ENCODE measurements around the gene RAB44. TPM values are rescaled to one million over a fixed set of nuclear protein-coding genes. Genes with fewer than 3 reads are reported as not detected.

RAB44 gene
- total and polyA plus RNA-seq, 2 experiments from 2014 or later = not detected

DNA sequence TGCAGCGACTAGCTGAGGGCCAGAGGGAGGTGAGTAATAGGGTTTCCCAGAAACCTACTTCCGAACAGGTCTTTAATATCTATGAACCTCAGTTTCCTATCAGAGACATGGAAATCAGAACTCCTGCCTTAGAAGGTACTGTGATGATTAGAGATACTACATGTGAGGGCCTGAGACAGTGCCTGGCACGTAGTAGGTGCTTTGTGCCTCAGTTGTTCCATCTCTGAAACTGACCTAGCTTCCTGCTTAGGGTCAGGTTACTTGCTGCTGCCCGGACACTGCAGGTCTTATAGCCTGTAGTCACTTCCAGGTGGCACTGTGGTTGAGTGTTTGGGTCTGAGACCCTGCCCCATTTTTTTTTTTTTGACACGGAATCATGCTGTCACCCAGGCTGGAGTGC is 20.9 kb downstream of the RAB44 start:
- Histone ChIP-seq H3K4me2 (no peak overlapping the region), H2AFZ (no peak overlapping the region), H3K36me3 (replicated peaks; ENCODE audit: insufficient read depth, low read depth) (no peaks in the 10 kb centered on the region), H3K4me3 (no peak overlapping the region), H3K27ac (no peak overlapping the region), H3K9me2 (replicated peaks; ENCODE audit: insufficient read depth) (no peaks in the 10 kb centered on the region), H3K4me1 (ENCODE audit: insufficient read depth) (no peaks in the 10 kb centered on the region), H3K9me3 (ENCODE audit: low read depth) (no peaks in the 10 kb centered on the region), H4K20me1 (ENCODE audit: insufficient read depth, poor library complexity, severe bottlenecking) (no peaks in the 10 kb centered on the region), H3K79me2 (no peaks in the 10 kb centered on the region), H3K27me3 (no peaks in the 10 kb centered on the region)
- DNase-seq (ENCODE audit: low spot score) = no peak
- WGBS (ENCODE audit: low lambda C conversion rate, missing lambda C conversion rate) = 88% methylated on average over 5 of the region's 5 CpGs
- no peak for TF ChIP-seq EZH2phosphoT487 (IDR thresholded peaks at IDR 0.05; ENCODE audit: low read depth, severe bottlenecking, unreplicated experiment)
- TF ChIP-seq, protein P1, sequence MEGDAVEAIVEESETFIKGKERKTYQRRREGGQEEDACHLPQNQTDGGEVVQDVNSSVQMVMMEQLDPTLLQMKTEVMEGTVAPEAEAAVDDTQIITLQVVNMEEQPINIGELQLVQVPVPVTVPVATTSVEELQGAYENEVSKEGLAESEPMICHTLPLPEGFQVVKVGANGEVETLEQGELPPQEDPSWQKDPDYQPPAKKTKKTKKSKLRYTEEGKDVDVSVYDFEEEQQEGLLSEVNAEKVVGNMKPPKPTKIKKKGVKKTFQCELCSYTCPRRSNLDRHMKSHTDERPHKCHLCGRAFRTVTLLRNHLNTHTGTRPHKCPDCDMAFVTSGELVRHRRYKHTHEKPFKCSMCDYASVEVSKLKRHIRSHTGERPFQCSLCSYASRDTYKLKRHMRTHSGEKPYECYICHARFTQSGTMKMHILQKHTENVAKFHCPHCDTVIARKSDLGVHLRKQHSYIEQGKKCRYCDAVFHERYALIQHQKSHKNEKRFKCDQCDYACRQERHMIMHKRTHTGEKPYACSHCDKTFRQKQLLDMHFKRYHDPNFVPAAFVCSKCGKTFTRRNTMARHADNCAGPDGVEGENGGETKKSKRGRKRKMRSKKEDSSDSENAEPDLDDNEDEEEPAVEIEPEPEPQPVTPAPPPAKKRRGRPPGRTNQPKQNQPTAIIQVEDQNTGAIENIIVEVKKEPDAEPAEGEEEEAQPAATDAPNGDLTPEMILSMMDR (IDR thresholded peaks at IDR 0.05; ENCODE audit: poor library complexity) = no peak
- TF ChIP-seq EZH2 (IDR thresholded peaks at IDR 0.05; ENCODE audit: borderline replicate concordance) = no peak

DNA sequence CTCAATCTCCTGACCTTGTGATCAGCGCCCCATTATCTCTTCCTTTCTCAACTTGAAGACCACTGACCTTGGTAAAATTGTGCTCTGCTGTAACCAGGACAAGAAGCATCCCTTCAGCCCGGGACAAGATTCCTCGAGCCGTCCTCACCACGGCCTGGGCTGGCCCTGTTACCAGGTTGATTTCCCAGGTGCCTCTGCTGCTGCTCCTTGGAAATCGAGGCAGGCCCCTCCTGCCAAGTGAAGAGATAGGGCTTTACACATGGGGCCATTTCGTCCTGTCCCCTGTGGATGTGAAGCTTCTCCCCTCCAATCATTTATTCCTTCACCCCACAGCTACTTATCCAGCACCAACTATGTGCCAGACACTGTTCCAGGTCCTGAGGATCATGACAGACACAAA is 21.5 kb downstream of the RAB44 start:
- WGBS (ENCODE audit: low lambda C conversion rate, missing lambda C conversion rate) = 89% methylated on average over 7 of the region's 7 CpGs
- Histone ChIP-seq H3K36me3 (replicated peaks; ENCODE audit: insufficient read depth, low read depth) (no peaks in the 10 kb centered on the region), H3K27ac (no peak overlapping the region), H3K4me2 (no peak overlapping the region), H3K27me3 (no peaks in the 10 kb centered on the region), H3K4me3 (no peak overlapping the region), H2AFZ (no peak overlapping the region), H3K4me1 (ENCODE audit: insufficient read depth) (no peaks in the 10 kb centered on the region), H3K9me2 (replicated peaks; ENCODE audit: insufficient read depth) (no peaks in the 10 kb centered on the region), H4K20me1 (ENCODE audit: insufficient read depth, poor library complexity, severe bottlenecking) (no peaks in the 10 kb centered on the region), H3K79me2 (no peaks in the 10 kb centered on the region), H3K9me3 (ENCODE audit: low read depth) (no peaks in the 10 kb centered on the region)
- TF ChIP-seq EZH2 (IDR thresholded peaks at IDR 0.05; ENCODE audit: borderline replicate concordance) (no peak), EZH2phosphoT487 (IDR thresholded peaks at IDR 0.05; ENCODE audit: low read depth, severe bottlenecking, unreplicated experiment) (no peak)
- TF ChIP-seq, protein P1 (IDR thresholded peaks at IDR 0.05; ENCODE audit: poor library complexity) = no peak
- DNase-seq (ENCODE audit: low spot score) = no peak

DNA sequence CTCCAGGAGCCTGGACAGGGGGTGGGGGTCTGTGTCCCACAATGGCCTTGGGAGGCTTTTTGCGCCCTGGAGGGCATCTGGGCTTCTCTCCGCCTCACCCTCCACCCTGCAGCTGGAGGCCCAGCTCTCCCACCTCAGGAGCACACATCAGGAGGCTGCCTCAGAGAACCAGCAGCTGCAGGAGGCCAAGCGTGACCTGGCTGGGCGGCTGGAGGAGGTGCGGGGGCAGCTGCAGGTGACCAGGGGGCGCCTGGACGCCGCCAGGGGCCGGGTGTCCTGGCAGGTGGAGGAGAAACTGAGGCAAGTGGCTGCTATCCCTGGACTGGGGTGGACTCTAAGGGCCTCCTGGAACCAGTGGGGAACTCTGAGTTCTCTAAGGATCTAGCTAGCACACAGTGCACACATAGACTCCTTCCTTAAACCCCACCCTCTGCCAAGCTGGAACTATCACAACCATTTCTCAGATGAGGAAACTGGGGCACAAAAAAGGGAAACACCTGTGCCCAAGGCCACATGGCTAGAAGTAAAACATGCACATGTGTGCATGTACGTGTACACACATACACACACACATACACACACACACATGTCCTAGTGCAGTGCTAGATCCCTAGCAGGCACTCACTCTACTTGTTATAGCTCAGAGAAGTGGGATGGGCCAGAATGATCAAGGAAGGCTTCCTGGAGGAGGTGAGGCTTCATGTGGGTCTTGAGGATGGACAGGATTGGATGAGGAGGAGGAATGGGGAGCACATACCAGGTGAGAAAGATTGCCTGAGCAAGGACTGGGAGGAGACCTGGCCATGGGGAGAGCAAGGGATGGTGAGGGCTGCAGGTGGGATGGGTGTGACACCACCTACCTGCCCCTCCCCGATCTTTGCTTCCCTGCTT is 22.9 kb downstream of the RAB44 start:
- H3K79me2 ChIP-seq = no peaks in the 10 kb centered on the region
- no peaks in the 10 kb centered on the region for H4K20me1 ChIP-seq (ENCODE audit: insufficient read depth, poor library complexity, severe bottlenecking)
- H3K27me3 ChIP-seq = no peaks in the 10 kb centered on the region
- 96% methylated on average over 10 of the region's 11 CpGs for WGBS (ENCODE audit: low lambda C conversion rate, missing lambda C conversion rate)
- H3K27ac ChIP-seq = no peak overlapping the region
- no peaks in the 10 kb centered on the region for H3K4me1 ChIP-seq (ENCODE audit: insufficient read depth)
- DNase-seq (ENCODE audit: low spot score) = no peak
- no peaks in the 10 kb centered on the region for H3K9me2 ChIP-seq (replicated peaks; ENCODE audit: insufficient read depth)
- no peaks in the 10 kb centered on the region for H3K36me3 ChIP-seq (replicated peaks; ENCODE audit: insufficient read depth, low read depth)
- no peak overlapping the region for H2AFZ ChIP-seq
- no peaks in the 10 kb centered on the region for H3K9me3 ChIP-seq (ENCODE audit: low read depth)
- TF ChIP-seq EZH2 (IDR thresholded peaks at IDR 0.05; ENCODE audit: borderline replicate concordance) (no peak), EZH2phosphoT487 (IDR thresholded peaks at IDR 0.05; ENCODE audit: low read depth, severe bottlenecking, unreplicated experiment) (no peak)
- TF ChIP-seq, protein P1 (IDR thresholded peaks at IDR 0.05; ENCODE audit: poor library complexity) = no peak
- H3K4me2 ChIP-seq = no peak overlapping the region
- H3K4me3 ChIP-seq = no peak overlapping the region

Measured in hepatocyte (in vitro differentiated cells).